Testis (tissue), 3 donors: ENCODE measurements around the gene STXBP6. TPM values are rescaled to one million over a fixed set of nuclear protein-coding genes. Genes with fewer than 3 reads are reported as not detected.

Experiments
- DNase-seq: peaks from one replicate; pipeline ENCODE4 v3.0.0-alpha.2; 2019
- H3K27ac ChIP-seq, 2 donors: fragments of 200-600 bp; sonication (generic); one replicate each; pipeline ENCODE4 v1.5.1; 2019
- H3K27me3 ChIP-seq: fragments of 200-600 bp; sonication (generic); one replicate; pipeline ENCODE4 v1.5.1; 2019
- H3K36me3 ChIP-seq: fragments of 200-600 bp; sonication (generic); one replicate; pipeline ENCODE4 v1.5.1; 2017; ENCODE audit warnings: low read depth; ENCODE audit errors: missing control alignments
- H3K4me1 ChIP-seq: fragments of 200-600 bp; sonication (generic); one replicate; pipeline ENCODE4 v1.5.1; 2019
- H3K4me3 ChIP-seq, 2 donors: fragments of 200-600 bp; sonication (generic); one replicate each; pipeline ENCODE4 v1.5.1; 2017 to 2019
- H3K9me3 ChIP-seq: fragments of 200-600 bp; sonication (generic); one replicate; pipeline ENCODE4 v1.5.1; 2017
- CTCF ChIP-seq, 3 experiments: fragments of 450-650 bp in 2 of 3; fragments of 200-600 bp in 1 of 3; sonication (generic) in 1 of 3; IDR thresholded peaks; one replicate each; pipeline ENCODE4 v1.5.1; 2016 to 2019; ENCODE audit warnings: antibody characterized with exemption in 3 of 3, mild to moderate bottlenecking in 2 of 3, moderate library complexity in 1 of 3
- POLR2A ChIP-seq: fragments of 450-650 bp; IDR thresholded peaks from one replicate; pipeline ENCODE4 v1.6.1; 2017; ENCODE audit warnings: antibody characterized with exemption, mild to moderate bottlenecking, moderate library complexity
- WGBS, 2 donors: methylation state at CpG; one replicate each; pipeline ENCODE4 v1.1.5; 2018; 5-methylcytosine and 5-hydroxymethylcytosine counted together
- intact Hi-C: fragments of 100-400 bp; cut with DNase I; formaldehyde crosslinking; loops from one replicate; pipeline ENCODE4 v1.15.1; 2023; ENCODE audit warnings: low total_unique reads
- polyA plus RNA-seq: library from polyadenylated mRNA; stranded (reverse); fragments of 350-450 nt; fragmentation: Illumina TruSeq; extraction: RNeasy Lipid Tissue Mini Kit (QIAGEN cat#74804); gene quantifications from one replicate; pipeline ENCODE4 v1.2.3, GENCODE V29; 2014; ENCODE audit warnings: low read depth, low replicate concordance; ENCODE audit not compliant: insufficient read depth
- total RNA-seq, 2 donors: library from RNA; depleted of rRNA; stranded (reverse); fragments of >200 nt; gene quantifications; one replicate each; pipeline ENCODE4 v1.2.3, GENCODE V29; 2016

Gene STXBP6
- total and polyA plus RNA-seq, 3 donors from 2014 or later = 4.7 to 11.3 (median 8.6) TPM

- 56 to 65% methylated on average over 2 of the region's 2 CpGs for WGBS, 2 donors
- TF ChIP-seq POLR2A (no peak), CTCF (IDR thresholded peaks at IDR 0.05) (no peak)
- no peak for DNase-seq
- Histone ChIP-seq H3K9me3 (no peaks in the 10 kb centered on the region), H3K4me1 (no peaks in the 10 kb centered on the region), H3K36me3 (no peaks in the 10 kb centered on the region), H3K27ac (no peak overlapping the region), H3K27me3 (no peaks in the 10 kb centered on the region), H3K4me3 (no peak overlapping the region)
- intact Hi-C loops = no loop called here
Measured at GRCh38 chr14:24761141-24761540, 288.8 kb downstream of the STXBP6 start.
